ENCODE data around the gene CHRNB2. TPM values are rescaled to one million over a fixed set of nuclear protein-coding genes. Genes with fewer than 3 reads are reported as not detected.

Gene CHRNB2
- polyA plus RNA-seq, 6 donors from 2014 or later = 0.05 to 0.17 TPM; not detected in 4

GRCh38 chr1:154627257-154628120, 59.9 kb downstream of the CHRNB2 start:
- ATAC-seq (ENCODE audit: low read depth in 2 of 2) (peak; percentile 72 to 76), DNase-seq (peak; percentile 87)
- H3K4me1 Mint-ChIP-seq = peaks cover 15 to 37% (median 27%) of the 10 kb centered on the region in 3 donors
- peaks cover 0 to 8% of the 10 kb centered on the region in 2 donors for H3K36me3 Mint-ChIP-seq
- peaks cover 8 to 14% (median 9%) of the 10 kb centered on the region in 3 donors for H3K27me3 Mint-ChIP-seq
- peaks cover 0 to 12% (median 3%) of the 10 kb centered on the region in 7 donors for H3K9me3 Mint-ChIP-seq
- H3K27ac Mint-ChIP-seq = peak overlapping the region; percentile 97 to 99 (median 98)
- peak overlapping the region; percentile 83 to 97 (median 94) for H3K4me3 Mint-ChIP-seq

- ATAC-seq (ENCODE audit: low read depth in 2 of 2) = no peak
- Mint-ChIP-seq H3K4me1 (peaks cover 10 to 36% (median 22%) of the 10 kb centered on the region in 3 donors), H3K36me3 (peaks cover 0 to 8% of the 10 kb centered on the region in 2 donors), H3K4me3 (peak overlapping the region; percentile 83 to 97 (median 94)), H3K27me3 (peaks cover 8 to 14% (median 9%) of the 10 kb centered on the region in 3 donors), H3K9me3 (peaks cover 0 to 12% (median 3%) of the 10 kb centered on the region in 7 donors), H3K27ac (peak overlapping the region; percentile 97 to 99 (median 98))
- DNase-seq = no peak
Observed at GRCh38 chr1:154628121-154628405, 60.5 kb downstream of the CHRNB2 start.

GRCh38 chr1:154629061-154629674, 61.6 kb downstream of the CHRNB2 start:
- ATAC-seq (ENCODE audit: low read depth in 2 of 2) (no peak), DNase-seq (no peak)
- Mint-ChIP-seq H3K9me3 (peaks cover 0 to 12% (median 3%) of the 10 kb centered on the region in 7 donors), H3K27me3 (peaks cover 8 to 19% (median 14%) of the 10 kb centered on the region in 3 donors), H3K36me3 (peaks cover 0 to 8% of the 10 kb centered on the region in 2 donors), H3K27ac (peak overlapping the region in 5 of 6 donors; percentile 14 to 99 (median 88)), H3K4me3 (peak overlapping the region in 6 of 8 donors; percentile 32 to 97 (median 88)), H3K4me1 (peaks cover 5 to 29% (median 11%) of the 10 kb centered on the region in 3 donors)

Other genes with a start within 250 kb of the CHRNB2 start
- under 1 TPM in 2 of 6 donors, not detected in 4; 0.13 to 0.56 TPM for gene AQP10, start 246.7 kb upstream of the CHRNB2 start, polyA plus RNA-seq (ENCODE audit: low read depth in 6 of 6)
- 10 to 100 TPM in 1 of 6 donors, 1 to 10 TPM in 5; 5.0 to 11.7 (median 7.7) TPM for gene ATP8B2, start 242.3 kb upstream of the CHRNB2 start, polyA plus RNA-seq (ENCODE audit: low read depth in 6 of 6)
- gene IL6R, start 162.4 kb upstream of the CHRNB2 start, polyA plus RNA-seq (ENCODE audit: low read depth in 6 of 6) = 1 to 10 TPM in 2 of 6 donors, under 1 TPM in 4; 0.28 to 1.3 (median 0.75) TPM
- gene TDRD10, start 65.6 kb upstream of the CHRNB2 start, polyA plus RNA-seq (ENCODE audit: low read depth in 6 of 6) = not detected
- gene SHE, start 65.4 kb upstream of the CHRNB2 start, polyA plus RNA-seq (ENCODE audit: low read depth in 6 of 6) = not detected
- 10 to 100 TPM in 4 of 6 donors, 1 to 10 TPM in 2; 7.3 to 13.6 (median 10.8) TPM for gene UBE2Q1, start 9.1 kb upstream of the CHRNB2 start, polyA plus RNA-seq (ENCODE audit: low read depth in 6 of 6)
- 100 to 1,000 TPM in 3 of 6 donors, 10 to 100 TPM in 3; 42.0 to 134 (median 95.9) TPM for gene ADAR, start 40.4 kb downstream of the CHRNB2 start, polyA plus RNA-seq (ENCODE audit: low read depth in 6 of 6)

All from naive B cell (primary cell).